GM12878 (cell line): ENCODE data around the gene LMCD1. TPM values are rescaled to one million over a fixed set of nuclear protein-coding genes. Genes with fewer than 3 reads are reported as not detected.

Experiments
- ATAC-seq: fragments of 200-7000 bp; cut with Tn5 transposase; 3 replicates; pipeline ENCODE4 v1.9.1; 2020; ENCODE audit warnings: mild to moderate bottlenecking, moderate library complexity
- BruUV-seq: library from RNA; stranded (reverse); fragments of 400-500 nt; replicated peaks from 2 replicates; lab custom pipeline; 2021; lab: Mats Ljungman, UMichigan
- CTCF ChIA-PET: fragments of 300-600 bp; sonication (Branson Sonifier 250); formaldehyde crosslinking; extraction: SDS; loops from one replicate; lab custom pipeline; 2021; ENCODE audit warnings: inconsistent platforms; lab: Yijun Ruan, JAX
- POLR2A ChIA-PET: fragments of 350-600 bp; formaldehyde crosslinking; extraction: SDS; loops from one replicate; lab custom pipeline; 2021; ENCODE audit warnings: inconsistent platforms; lab: Charles Lee
- RAD21 ChIA-PET: fragments of 300-600 bp; sonication (Branson Sonifier 250); formaldehyde crosslinking; loops from one replicate; lab custom pipeline; 2023; ENCODE audit warnings: antibody characterized with exemption; ENCODE audit not compliant: unreplicated experiment; lab: Charles Lee
- SMC1A ChIA-PET: fragments of 300-600 bp; sonication (Branson Sonifier 250); formaldehyde crosslinking; loops from one replicate; lab custom pipeline; 2023; ENCODE audit not compliant: unreplicated experiment, uncharacterized antibody; lab: Charles Lee
- DNase-seq: peaks from one replicate; pipeline ENCODE4 v3.0.0-alpha.2; 2011; ENCODE audit warnings: low read depth, low spot score
- FAIRE-seq: peaks from 3 replicates; lab custom pipeline; 2011; peaks lifted over from hg19 to GRCh38; lab: Jason Lieb, UNC
- H2AFZ ChIP-seq: 2 replicates; pipeline ENCODE4 v1.6.0; 2011; ENCODE audit warnings: low read depth, low read length, control low read depth; ENCODE audit not compliant: control insufficient read depth
- H3K27ac ChIP-seq: 2 replicates; pipeline ENCODE4 v1.5.1; 2011; ENCODE audit warnings: control low read depth; ENCODE audit not compliant: control insufficient read depth, insufficient read depth
- H3K27me3 ChIP-seq, 2 experiments: replicated peaks in 1 of 2; 2 replicates each; pipeline versions ENCODE4 v1.6.0 to v1.6.1; 2011; ENCODE audit warnings: low read length in 1 of 2; ENCODE audit not compliant: control insufficient read depth in 2 of 2, insufficient read depth in 2 of 2
- H3K36me3 ChIP-seq, 2 experiments: 2 replicates each; pipeline ENCODE4 v1.5.1; 2011; ENCODE audit warnings: low read length in 1 of 2; ENCODE audit not compliant: control insufficient read depth in 2 of 2, insufficient read depth in 2 of 2
- H3K4me1 ChIP-seq: 2 replicates; pipeline ENCODE4 v1.6.1; 2011; ENCODE audit warnings: mild to moderate bottlenecking, low read length, moderate library complexity, mixed read lengths; ENCODE audit not compliant: control insufficient read depth, insufficient read depth
- H3K4me2 ChIP-seq: 2 replicates; pipeline ENCODE4 v1.6.0; 2011; ENCODE audit warnings: control low read depth; ENCODE audit not compliant: control insufficient read depth, insufficient read depth
- H3K4me3 ChIP-seq: fragments of 200-600 bp; sonication (generic); 2 replicates; pipeline ENCODE4 v1.5.1; 2016
- H3K79me2 ChIP-seq: 2 replicates; pipeline ENCODE4 v1.6.0; 2011; ENCODE audit warnings: low read length; ENCODE audit not compliant: control insufficient read depth, insufficient read depth
- H3K9ac ChIP-seq: 2 replicates; pipeline ENCODE4 v1.8.0; 2011; ENCODE audit warnings: low read length, control low read depth, mixed read lengths; ENCODE audit not compliant: control insufficient read depth, insufficient read depth
- H3K9me3 ChIP-seq: replicated peaks from 3 replicates; pipeline ENCODE4 v1.5.1; 2011; ENCODE audit warnings: mild to moderate bottlenecking, low read length; ENCODE audit not compliant: control insufficient read depth, insufficient read depth
- H4K20me1 ChIP-seq: 2 replicates; pipeline ENCODE4 v1.6.0; 2011; ENCODE audit not compliant: control insufficient read depth, insufficient read depth
- BMI1 ChIP-seq: fragments of 450-650 bp; IDR thresholded peaks from 2 replicates; pipeline ENCODE4 v1.6.1; 2016; ENCODE audit warnings: mild to moderate bottlenecking, moderate library complexity, borderline replicate concordance
- CREB1 ChIP-seq: IDR thresholded peaks from 2 replicates; pipeline ENCODE4 v1.6.1; 2012; ENCODE audit warnings: low read depth, mild to moderate bottlenecking, inconsistent platforms
- CUX1 ChIP-seq: IDR thresholded peaks from 2 replicates; pipeline ENCODE4 v1.6.1; 2012; ENCODE audit warnings: improper control_type of control experiment, low read depth, low read length; ENCODE audit not compliant: insufficient replicate concordance
- IKZF2 ChIP-seq, 2 experiments: fragments of 450-650 bp; IDR thresholded peaks; 2 replicates each; pipeline ENCODE4 v1.6.1; 2017; ENCODE audit warnings: mild to moderate bottlenecking in 2 of 2, moderate library complexity in 2 of 2
- MEF2A ChIP-seq: IDR thresholded peaks from 2 replicates; pipeline ENCODE4 v1.6.1; 2011; ENCODE audit warnings: low read depth, mild to moderate bottlenecking, low read length, moderate library complexity; ENCODE audit not compliant: insufficient read depth
- MEF2B ChIP-seq: fragments of 450-650 bp; IDR thresholded peaks from 2 replicates; pipeline ENCODE4 v1.6.1; 2018; ENCODE audit warnings: mild to moderate bottlenecking, moderate library complexity; ENCODE audit not compliant: partially characterized antibody, poor library complexity, severe bottlenecking
- NFIC ChIP-seq: IDR thresholded peaks from 2 replicates; pipeline ENCODE4 v1.6.1; 2012; ENCODE audit warnings: low read depth, mild to moderate bottlenecking, inconsistent platforms, low read length, moderate library complexity
- POLR2A ChIP-seq: IDR thresholded peaks from 2 replicates; pipeline ENCODE4 v1.6.1; 2011; ENCODE audit warnings: low read depth, mild to moderate bottlenecking, low read length
- POLR2AphosphoS2 ChIP-seq: IDR thresholded peaks from 2 replicates; pipeline ENCODE4 v1.6.1; 2011; ENCODE audit warnings: low read depth, mild to moderate bottlenecking, low read length, improper control_type of control experiment, moderate library complexity
- SIN3A ChIP-seq: IDR thresholded peaks from 2 replicates; pipeline ENCODE4 v1.6.1; 2012; ENCODE audit warnings: low read depth, low read length, improper control_type of control experiment
- WRNIP1 ChIP-seq: IDR thresholded peaks from 2 replicates; pipeline ENCODE4 v1.6.1; 2011; ENCODE audit warnings: low read depth, low read length, improper control_type of control experiment, borderline replicate concordance
- ZNF592 ChIP-seq: fragments of 450-650 bp; IDR thresholded peaks from 2 replicates; pipeline ENCODE4 v1.6.1; 2017; ENCODE audit warnings: mild to moderate bottlenecking, moderate library complexity
- ZZZ3 ChIP-seq: IDR thresholded peaks from 2 replicates; pipeline ENCODE4 v1.6.1; 2011; ENCODE audit warnings: low read depth; ENCODE audit not compliant: control insufficient read depth, insufficient read length
- WGBS: methylation state at CpG from one replicate; pipeline ENCODE4 v1.1.6; 2016; ENCODE audit warnings: low lambda C conversion rate; ENCODE audit not compliant: insufficient replicate concordance, insufficient coverage; ENCODE audit errors: missing lambda C conversion rate; 5-methylcytosine and 5-hydroxymethylcytosine counted together
- in situ Hi-C: fragments of 300-500 bp; cut with MboI; formaldehyde crosslinking; loops from 9 replicates; pipeline ENCODE4 v1.14.3; 2018; ENCODE audit warnings: mixed read lengths
- intact Hi-C: fragments of 100-400 bp; cut with micrococcal nuclease; formaldehyde crosslinking; loops from one replicate; pipeline ENCODE4 v1.14.2; 2022; ENCODE audit not compliant: unreplicated experiment
- polyA plus RNA-seq, 11 experiments: library from polyadenylated mRNA; depleted of rRNA in 4 of 11; unstranded in 6 of 11; stranded (reverse) in 5 of 11; fragments of >200 nt; fragmentation: Nextera tagmentation in 4 of 11; fragmentation: Illumina TruSeq in 1 of 11; extraction: Ambion mirVana in 4 of 11; extraction: Trizol in 1 of 11; gene quantifications; 1 replicate in 1 of 11; 2 replicates in 10 of 11; pipeline versions ENCODE4 v1.2.1 to v1.2.3, GENCODE V29; 2011 to 2016; ENCODE audit warnings: inconsistent platforms in 2 of 11, missing spikeins in 2 of 11, low read depth in 1 of 11
- total RNA-seq, 4 experiments: library from RNA; depleted of rRNA in 3 of 4; stranded (reverse); fragments of >200 nt in 3 of 4; fragmentation: Illumina TruSeq in 1 of 4; extraction: Trizol in 1 of 4; gene quantifications; 2 replicates each; pipeline versions ENCODE4 v1.2.1 to v1.2.3, GENCODE V29; 2013 to 2021

Gene LMCD1
- total and polyA plus RNA-seq, 10 of the 15 experiments (the other 5 are each of a cell fraction or from before 2014, with no cell fraction given): 0.27 to 6.4 (median 1.7) TPM

- Histone ChIP-seq H3K27me3 (no peaks in the 10 kb centered on the region), H2AFZ (no peak overlapping the region), H3K4me2 (no peak overlapping the region), H3K9ac (no peak overlapping the region), H4K20me1 (no peaks in the 10 kb centered on the region), H3K27ac (no peak overlapping the region), H3K79me2 (no peaks in the 10 kb centered on the region), H3K4me1 (no peaks in the 10 kb centered on the region), H3K9me3 (no peaks in the 10 kb centered on the region; the same call in 2 of the 3 replicates), H3K4me3 (no peak overlapping the region), H3K36me3 (no peaks in the 10 kb centered on the region)
- intact Hi-C loops: no loop called here
- ATAC-seq (no peak), DNase-seq (no peak), FAIRE-seq (no peak)
- RAD21 ChIA-PET: no interaction called here
- POLR2A ChIA-PET: interaction anchor here (0.7 kb wide), 1 partner anchor 157 kb away, joined by 4 read pairs; no protein-coding TSS in a partner anchor
- in situ Hi-C loops: no loop called here
- SMC1A ChIA-PET: interaction anchor here (1.1 kb wide), 1 partner anchor 17 kb away, joined by 4 read pairs; no protein-coding TSS in a partner anchor
- 79% methylated on average over 11 of the region's 12 CpGs for WGBS
- no TSS peak for BruUV-seq
- CTCF ChIA-PET: no interaction called here
- TF ChIP-seq BMI1 (no peak), MEF2A (no peak), CREB1 (no peak), WRNIP1 (no peak), POLR2A (no peak), ZZZ3 (no peak), CUX1 (no peak), ZNF592 (no peak), MEF2B (no peak), IKZF2 (IDR thresholded peaks at IDR 0.05) (no peak), POLR2AphosphoS2 (no peak), SIN3A (no peak), NFIC (no peak)
These were observed 40.8 kb downstream of the LMCD1 start for GRCh38 chr3:8542190-8543135.
